Measurements from ENCODE around the gene TP53RK. TPM values are rescaled to one million over a fixed set of nuclear protein-coding genes. Genes with fewer than 3 reads are reported as not detected.

The TP53RK gene
- total RNA-seq, 1 donor, result 21.0 TPM

- no peak for DNase-seq (ENCODE audit: insufficient read length, low spot score, missing footprints)
- H4K20me1 ChIP-seq (ENCODE audit: insufficient read depth, low read length), result no peaks in the 10 kb centered on the region
- no peak overlapping the region for H3K4me3 ChIP-seq (ENCODE audit: insufficient read depth, low read length)
Observed at GRCh38 chr20:46661659-46662058, 27.6 kb downstream of the TP53RK start.

DNA sequence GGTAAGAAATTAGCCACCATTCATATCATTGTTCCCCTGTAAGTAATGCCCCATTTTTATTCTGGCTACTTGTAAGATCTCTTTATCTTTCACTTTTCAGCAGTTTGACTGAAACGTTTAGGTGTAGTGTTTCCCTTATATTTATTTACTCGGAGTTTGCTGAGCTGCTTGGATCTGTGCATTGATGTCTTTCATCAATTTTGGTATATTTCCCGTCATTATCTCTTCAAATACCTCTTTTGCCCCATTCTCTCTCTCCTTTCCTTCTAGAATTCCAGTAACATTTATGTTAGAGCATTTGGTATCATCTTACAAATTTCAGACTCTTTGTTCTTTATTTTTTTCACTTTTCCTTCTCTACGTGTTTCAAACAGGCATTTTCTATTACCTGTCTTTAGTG, 28.8 kb downstream of the TP53RK start:
- Histone ChIP-seq H2AFZ (ENCODE audit: low read length) (no peak overlapping the region), H3K4me2 (ENCODE audit: insufficient read depth, low read length) (no peak overlapping the region), H3K27me3 (ENCODE audit: insufficient read depth, low read length) (no peaks in the 10 kb centered on the region), H3K4me3 (ENCODE audit: insufficient read depth, low read length) (no peak overlapping the region), H3K4me1 (ENCODE audit: insufficient read depth, low read length) (no peaks in the 10 kb centered on the region), H3K9me3 (ENCODE audit: low read depth, low read length) (no peaks in the 10 kb centered on the region), H3K36me3 (ENCODE audit: insufficient read depth, low read length) (no peaks in the 10 kb centered on the region), H4K20me1 (ENCODE audit: insufficient read depth, low read length) (no peaks in the 10 kb centered on the region), H3K79me2 (ENCODE audit: insufficient read depth, low read length) (no peaks in the 10 kb centered on the region), H3K27ac (ENCODE audit: low read depth, low read length) (no peak overlapping the region)
- TF ChIP-seq CTCF (IDR thresholded peaks at IDR 0.05; ENCODE audit: extremely low read depth, low read depth, low read length), result no peak
- DNase-seq (ENCODE audit: insufficient read length, low spot score, missing footprints), result no peak

More at GRCh38 chr20:46661659-46662058, 27.6 kb downstream of the TP53RK start:
- Histone ChIP-seq H3K4me2 (ENCODE audit: insufficient read depth, low read length) (no peak overlapping the region), H3K9me3 (ENCODE audit: low read depth, low read length) (no peaks in the 10 kb centered on the region), H3K27me3 (ENCODE audit: insufficient read depth, low read length) (no peaks in the 10 kb centered on the region), H3K27ac (ENCODE audit: low read depth, low read length) (no peak overlapping the region), H3K36me3 (ENCODE audit: insufficient read depth, low read length) (no peaks in the 10 kb centered on the region), H3K4me1 (ENCODE audit: insufficient read depth, low read length) (no peaks in the 10 kb centered on the region), H2AFZ (ENCODE audit: low read length) (no peak overlapping the region), H3K79me2 (ENCODE audit: insufficient read depth, low read length) (no peaks in the 10 kb centered on the region)
- TF ChIP-seq CTCF (IDR thresholded peaks at IDR 0.05; ENCODE audit: extremely low read depth, low read depth, low read length), result no peak

- TF ChIP-seq CTCF (IDR thresholded peaks at IDR 0.05; ENCODE audit: extremely low read depth, low read depth, low read length), result no peak
- no peaks in the 10 kb centered on the region for H3K36me3 ChIP-seq (ENCODE audit: insufficient read depth, low read length)
- H4K20me1 ChIP-seq (ENCODE audit: insufficient read depth, low read length), result no peaks in the 10 kb centered on the region
- no peaks in the 10 kb centered on the region for H3K27me3 ChIP-seq (ENCODE audit: insufficient read depth, low read length)
- H2AFZ ChIP-seq (ENCODE audit: low read length), result no peak overlapping the region
- no peak overlapping the region for H3K27ac ChIP-seq (ENCODE audit: low read depth, low read length)
- H3K9me3 ChIP-seq (ENCODE audit: low read depth, low read length), result no peaks in the 10 kb centered on the region
- no peaks in the 10 kb centered on the region for H3K79me2 ChIP-seq (ENCODE audit: insufficient read depth, low read length)
- H3K4me2 ChIP-seq (ENCODE audit: insufficient read depth, low read length), result no peak overlapping the region
- H3K4me1 ChIP-seq (ENCODE audit: insufficient read depth, low read length), result no peaks in the 10 kb centered on the region
- H3K4me3 ChIP-seq (ENCODE audit: insufficient read depth, low read length), result no peak overlapping the region
- no peak for DNase-seq (ENCODE audit: insufficient read length, low spot score, missing footprints)
Observed at GRCh38 chr20:46657618-46658017, 31.6 kb downstream of the TP53RK start.

GRCh38 chr20:46657137-46657536, 32.1 kb downstream of the TP53RK start:
- Histone ChIP-seq H2AFZ (ENCODE audit: low read length) (no peak overlapping the region), H3K79me2 (ENCODE audit: insufficient read depth, low read length) (no peaks in the 10 kb centered on the region), H4K20me1 (ENCODE audit: insufficient read depth, low read length) (no peaks in the 10 kb centered on the region), H3K4me2 (ENCODE audit: insufficient read depth, low read length) (no peak overlapping the region), H3K27ac (ENCODE audit: low read depth, low read length) (no peak overlapping the region), H3K4me3 (ENCODE audit: insufficient read depth, low read length) (no peak overlapping the region), H3K27me3 (ENCODE audit: insufficient read depth, low read length) (peaks cover under 1% of the 10 kb centered on the region), H3K4me1 (ENCODE audit: insufficient read depth, low read length) (no peaks in the 10 kb centered on the region), H3K36me3 (ENCODE audit: insufficient read depth, low read length) (no peaks in the 10 kb centered on the region), H3K9me3 (ENCODE audit: low read depth, low read length) (no peaks in the 10 kb centered on the region)
- TF ChIP-seq CTCF (IDR thresholded peaks at IDR 0.05; ENCODE audit: extremely low read depth, low read depth, low read length), result no peak
- no peak for DNase-seq (ENCODE audit: insufficient read length, low spot score, missing footprints)
